ENCODE results near the gene ACTMAP. TPM values are rescaled to one million over a fixed set of nuclear protein-coding genes. Genes with fewer than 3 reads are reported as not detected.

The ACTMAP gene
- total and polyA plus RNA-seq, 2 experiments from 2014 or later: 3.2 to 14.8 TPM

DNA sequence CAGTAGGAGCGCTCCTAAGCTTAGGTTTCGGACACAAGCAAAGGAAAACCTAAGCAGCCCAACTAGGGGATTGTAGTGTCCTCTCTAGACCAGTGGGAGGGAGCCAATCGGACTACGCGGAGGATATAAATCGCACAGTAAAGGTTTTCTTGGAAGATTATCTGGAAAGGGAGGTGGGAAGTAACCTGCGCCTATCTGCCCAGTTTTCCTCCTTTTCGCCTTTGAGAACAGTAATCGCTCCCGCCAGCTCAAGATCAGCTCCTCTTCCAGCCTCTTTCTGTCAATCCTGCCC is 27.3 kb upstream of the ACTMAP start:
- Histone ChIP-seq H2AFZ (peak overlapping the region; percentile 4), H3K27me3 (no peaks in the 10 kb centered on the region), H3K36me3 (replicated peaks; ENCODE audit: insufficient read depth, low read depth) (no peaks in the 10 kb centered on the region), H3K4me3 (peak overlapping the region; percentile 8), H3K9me2 (replicated peaks; ENCODE audit: insufficient read depth) (no peaks in the 10 kb centered on the region), H3K79me2 (peaks cover 4% of the 10 kb centered on the region), H3K4me1 (ENCODE audit: insufficient read depth) (peaks cover 6% of the 10 kb centered on the region), H3K27ac (peak overlapping the region; percentile 97), H3K4me2 (peak overlapping the region; percentile 78), H3K9me3 (ENCODE audit: low read depth) (no peaks in the 10 kb centered on the region), H4K20me1 (ENCODE audit: insufficient read depth, poor library complexity, severe bottlenecking) (no peaks in the 10 kb centered on the region)
- WGBS (ENCODE audit: low lambda C conversion rate, missing lambda C conversion rate): 0% methylated on average over 10 of the region's 10 CpGs
- TF ChIP-seq, protein P1, sequence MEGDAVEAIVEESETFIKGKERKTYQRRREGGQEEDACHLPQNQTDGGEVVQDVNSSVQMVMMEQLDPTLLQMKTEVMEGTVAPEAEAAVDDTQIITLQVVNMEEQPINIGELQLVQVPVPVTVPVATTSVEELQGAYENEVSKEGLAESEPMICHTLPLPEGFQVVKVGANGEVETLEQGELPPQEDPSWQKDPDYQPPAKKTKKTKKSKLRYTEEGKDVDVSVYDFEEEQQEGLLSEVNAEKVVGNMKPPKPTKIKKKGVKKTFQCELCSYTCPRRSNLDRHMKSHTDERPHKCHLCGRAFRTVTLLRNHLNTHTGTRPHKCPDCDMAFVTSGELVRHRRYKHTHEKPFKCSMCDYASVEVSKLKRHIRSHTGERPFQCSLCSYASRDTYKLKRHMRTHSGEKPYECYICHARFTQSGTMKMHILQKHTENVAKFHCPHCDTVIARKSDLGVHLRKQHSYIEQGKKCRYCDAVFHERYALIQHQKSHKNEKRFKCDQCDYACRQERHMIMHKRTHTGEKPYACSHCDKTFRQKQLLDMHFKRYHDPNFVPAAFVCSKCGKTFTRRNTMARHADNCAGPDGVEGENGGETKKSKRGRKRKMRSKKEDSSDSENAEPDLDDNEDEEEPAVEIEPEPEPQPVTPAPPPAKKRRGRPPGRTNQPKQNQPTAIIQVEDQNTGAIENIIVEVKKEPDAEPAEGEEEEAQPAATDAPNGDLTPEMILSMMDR (IDR thresholded peaks at IDR 0.05; ENCODE audit: poor library complexity): no peak
- no peak for DNase-seq (ENCODE audit: low spot score)

DNA sequence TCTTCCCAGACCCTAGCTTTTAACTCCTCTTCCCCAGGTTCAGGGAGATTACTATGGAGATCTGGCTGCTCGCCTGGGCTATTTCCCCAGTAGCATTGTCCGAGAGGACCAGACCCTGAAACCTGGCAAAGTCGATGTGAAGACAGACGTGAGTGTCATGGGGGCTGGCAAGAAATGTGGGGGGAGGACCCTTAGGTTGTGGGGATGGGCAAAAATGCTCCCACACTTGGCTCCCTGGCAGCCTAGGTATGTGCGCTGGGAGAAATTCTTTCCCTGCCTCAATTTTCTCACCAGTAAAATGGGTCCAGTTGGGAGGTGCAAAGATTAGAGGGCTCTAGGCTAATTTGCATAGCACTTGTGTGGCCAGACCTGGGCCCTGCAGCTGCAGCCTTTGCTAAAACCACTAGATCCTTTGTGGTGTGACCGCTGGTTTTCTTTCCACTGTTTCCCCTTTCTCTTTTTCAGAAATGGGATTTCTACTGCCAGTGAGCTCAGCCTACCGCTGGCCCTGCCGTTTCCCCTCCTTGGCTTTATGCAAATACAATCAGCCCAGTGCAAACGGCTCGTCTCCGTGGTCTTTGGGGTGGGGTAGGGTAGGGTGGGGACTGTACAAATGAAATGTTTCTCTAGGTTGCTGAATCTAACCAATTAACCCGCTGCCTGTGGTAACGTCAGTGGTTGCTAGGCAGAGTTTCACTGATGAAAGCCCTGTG is 26.8 kb upstream of the ACTMAP start:
- Histone ChIP-seq H3K36me3 (replicated peaks; ENCODE audit: insufficient read depth, low read depth) (no peaks in the 10 kb centered on the region), H3K9me2 (replicated peaks; ENCODE audit: insufficient read depth) (no peaks in the 10 kb centered on the region), H3K4me1 (ENCODE audit: insufficient read depth) (peaks cover 6% of the 10 kb centered on the region), H3K9me3 (ENCODE audit: low read depth) (no peaks in the 10 kb centered on the region), H3K27me3 (no peaks in the 10 kb centered on the region), H2AFZ (no peak overlapping the region), H3K27ac (peak overlapping the region; percentile 97), H3K79me2 (peaks cover 4% of the 10 kb centered on the region), H3K4me3 (peak overlapping the region; percentile 8), H3K4me2 (peak overlapping the region; percentile 78), H4K20me1 (ENCODE audit: insufficient read depth, poor library complexity, severe bottlenecking) (no peaks in the 10 kb centered on the region)
- DNase-seq (ENCODE audit: low spot score): peak; percentile 95
- WGBS (ENCODE audit: low lambda C conversion rate, missing lambda C conversion rate): 18% methylated on average over 13 of the region's 13 CpGs
- TF ChIP-seq, protein P1 (IDR thresholded peaks at IDR 0.05; ENCODE audit: poor library complexity): no peak
- TF ChIP-seq EZH2phosphoT487 (IDR thresholded peaks at IDR 0.05; ENCODE audit: low read depth, severe bottlenecking, unreplicated experiment): no peak
- no peak for TF ChIP-seq EZH2 (IDR thresholded peaks at IDR 0.05; ENCODE audit: borderline replicate concordance)

DNA sequence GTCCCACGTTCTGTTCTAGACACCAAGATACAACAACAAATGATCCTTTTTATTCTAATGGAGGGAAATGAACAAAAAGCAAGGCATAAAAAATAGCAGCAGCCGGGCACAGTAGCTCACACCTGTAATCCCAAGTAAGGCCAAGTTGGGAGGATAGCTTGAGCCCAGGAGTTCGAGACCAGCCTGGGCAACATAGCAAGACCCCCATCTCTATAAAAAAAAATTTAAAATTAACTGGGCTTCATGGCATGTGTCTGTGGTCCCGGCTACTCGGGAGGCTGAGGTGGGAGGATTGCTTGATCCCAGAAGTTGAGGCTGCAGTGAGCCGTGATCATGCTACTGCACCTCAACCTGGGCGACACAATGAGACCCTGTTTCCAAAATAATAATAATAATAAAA is 26.1 kb upstream of the ACTMAP start:
- Histone ChIP-seq H3K27ac (peak overlapping the region; percentile 97), H3K4me1 (ENCODE audit: insufficient read depth) (peaks cover 6% of the 10 kb centered on the region), H3K79me2 (peaks cover 4% of the 10 kb centered on the region), H3K9me2 (replicated peaks; ENCODE audit: insufficient read depth) (no peaks in the 10 kb centered on the region), H3K9me3 (ENCODE audit: low read depth) (no peaks in the 10 kb centered on the region), H3K36me3 (replicated peaks; ENCODE audit: insufficient read depth, low read depth) (no peaks in the 10 kb centered on the region), H3K4me3 (no peak overlapping the region), H3K27me3 (no peaks in the 10 kb centered on the region), H2AFZ (no peak overlapping the region), H3K4me2 (no peak overlapping the region), H4K20me1 (ENCODE audit: insufficient read depth, poor library complexity, severe bottlenecking) (no peaks in the 10 kb centered on the region)
- DNase-seq (ENCODE audit: low spot score): no peak
- TF ChIP-seq EZH2phosphoT487 (IDR thresholded peaks at IDR 0.05; ENCODE audit: low read depth, severe bottlenecking, unreplicated experiment): no peak
- no peak for TF ChIP-seq EZH2 (IDR thresholded peaks at IDR 0.05; ENCODE audit: borderline replicate concordance)
- TF ChIP-seq, protein P1 (IDR thresholded peaks at IDR 0.05; ENCODE audit: poor library complexity): no peak
- 84% methylated on average over 7 of the region's 7 CpGs for WGBS (ENCODE audit: low lambda C conversion rate, missing lambda C conversion rate)
